Measurements from ENCODE around the gene GSE1.

DNA sequence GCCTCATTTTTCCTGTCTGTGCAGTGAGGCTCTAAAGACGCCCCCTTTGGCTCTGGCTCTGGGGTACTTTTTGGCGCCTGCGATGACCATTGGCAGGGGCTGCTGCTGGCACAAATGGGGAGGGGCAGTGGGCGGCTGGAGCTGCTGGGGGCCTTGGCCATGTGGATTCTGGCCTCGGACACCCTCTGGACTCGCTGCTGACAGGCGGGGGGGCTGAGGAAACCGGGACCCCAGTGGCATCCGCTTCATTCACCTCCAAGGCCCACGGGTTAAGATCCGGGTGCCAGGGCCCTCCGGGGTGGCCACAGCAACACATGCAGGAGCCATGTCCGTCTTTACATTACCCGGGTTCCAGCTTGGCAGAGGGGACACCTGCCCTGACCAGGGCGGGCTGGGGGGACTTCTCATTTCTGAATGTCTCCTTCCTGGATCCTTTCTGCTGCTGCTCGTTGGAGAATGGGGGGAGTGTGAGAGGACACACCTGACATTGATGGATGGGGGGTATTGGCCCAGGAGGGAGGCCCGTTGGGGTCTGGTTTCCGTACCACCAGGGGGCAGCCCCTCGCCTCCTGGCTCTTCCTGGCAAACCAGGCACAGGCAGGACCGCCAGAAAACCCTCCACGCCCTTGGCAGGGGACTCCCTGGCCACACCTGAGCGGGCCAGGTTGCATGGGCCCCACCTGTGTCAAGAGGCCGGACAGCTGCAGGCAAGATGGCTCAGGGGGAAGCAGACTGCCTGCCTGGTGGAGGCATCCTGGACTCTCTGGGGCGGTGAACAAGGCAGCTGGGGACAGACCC, 21.8 kb downstream of the GSE1 start:
- TF ChIP-seq, protein P1, sequence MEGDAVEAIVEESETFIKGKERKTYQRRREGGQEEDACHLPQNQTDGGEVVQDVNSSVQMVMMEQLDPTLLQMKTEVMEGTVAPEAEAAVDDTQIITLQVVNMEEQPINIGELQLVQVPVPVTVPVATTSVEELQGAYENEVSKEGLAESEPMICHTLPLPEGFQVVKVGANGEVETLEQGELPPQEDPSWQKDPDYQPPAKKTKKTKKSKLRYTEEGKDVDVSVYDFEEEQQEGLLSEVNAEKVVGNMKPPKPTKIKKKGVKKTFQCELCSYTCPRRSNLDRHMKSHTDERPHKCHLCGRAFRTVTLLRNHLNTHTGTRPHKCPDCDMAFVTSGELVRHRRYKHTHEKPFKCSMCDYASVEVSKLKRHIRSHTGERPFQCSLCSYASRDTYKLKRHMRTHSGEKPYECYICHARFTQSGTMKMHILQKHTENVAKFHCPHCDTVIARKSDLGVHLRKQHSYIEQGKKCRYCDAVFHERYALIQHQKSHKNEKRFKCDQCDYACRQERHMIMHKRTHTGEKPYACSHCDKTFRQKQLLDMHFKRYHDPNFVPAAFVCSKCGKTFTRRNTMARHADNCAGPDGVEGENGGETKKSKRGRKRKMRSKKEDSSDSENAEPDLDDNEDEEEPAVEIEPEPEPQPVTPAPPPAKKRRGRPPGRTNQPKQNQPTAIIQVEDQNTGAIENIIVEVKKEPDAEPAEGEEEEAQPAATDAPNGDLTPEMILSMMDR (IDR thresholded peaks at IDR 0.05), result no peak
- no peak for TF ChIP-seq POLR2A (IDR thresholded peaks at IDR 0.05)
